Right cardiac atrium (tissue), 5 donors: ENCODE results near the gene CLEC16A. TPM values are rescaled to one million over a fixed set of nuclear protein-coding genes. Genes with fewer than 3 reads are reported as not detected.

Experiments used
- ATAC-seq, 2 donors: fragments of 200-7000 bp; cut with Tn5 transposase; one replicate each; pipeline versions ENCODE4 v1.8.0 to v1.9.1; 2020; ENCODE audit warnings: moderate library complexity in 2 of 2, mild to moderate bottlenecking in 1 of 2
- DNase-seq, 3 donors: peaks; one replicate each; pipeline ENCODE4 v3.0.0-alpha.2; 2020
- H3K27ac ChIP-seq: one replicate; pipeline ENCODE4 v1.5.1; 2013; ENCODE audit warnings: mild to moderate bottlenecking, low read length, control low read depth, moderate library complexity
- H3K27me3 ChIP-seq: one replicate; pipeline ENCODE4 v1.6.1; 2013; ENCODE audit not compliant: control insufficient read depth, insufficient read depth
- H3K4me1 ChIP-seq: one replicate; pipeline ENCODE4 v1.6.1; 2013; ENCODE audit warnings: low read length; ENCODE audit not compliant: control insufficient read depth, insufficient read depth
- H3K4me3 ChIP-seq: one replicate; pipeline ENCODE4 v1.5.1; 2013; ENCODE audit warnings: low read length, control low read depth
- H3K9me3 ChIP-seq: one replicate; pipeline ENCODE4 v1.6.1; 2013; ENCODE audit warnings: low read length; ENCODE audit not compliant: control insufficient read depth
- WGBS: extraction: QIAGEN DNeasy Blood & Tissue Kit; methylation state at CpG from one replicate; pipeline ENCODE4 v1.1.7; 2013; 5-methylcytosine and 5-hydroxymethylcytosine counted together
- intact Hi-C, 4 donors: fragments of 100-400 bp; cut with DNase I; formaldehyde crosslinking; loops; one replicate each; pipeline versions ENCODE4 v1.11.0 to v1.14.0; 2022 to 2023
- long read RNA-seq, 4 donors: library from polyadenylated mRNA; unstranded; transcript quantifications; one replicate each; pipeline ENCODE4 v2.0.0, GENCODE V29; 2020 to 2021
- polyA plus RNA-seq: library from polyadenylated mRNA; stranded (reverse); fragments of 200-250 nt; gene quantifications from one replicate; pipeline ENCODE4 v1.2.3, GENCODE V29; 2013
- total RNA-seq, 4 donors: library from RNA; stranded (reverse); fragmentation: NEBNext Ultra II Directional; extraction: Animal tissue kit (Norgen Biotek cat#: 25700); gene quantifications; one replicate each; pipeline ENCODE4 v1.2.1, GENCODE V29; 2021
- donor health status: healthy with polysubstance abuse.
- donor health status: DM: no; HTN: yes; CAD: no.
- donor health status: DM: no; HTN: no; CAD: no.
- donor health status: DM: no; HTN: yes; CAD: no; lungs with severe emphysema.
- donor health status: DM: yes; HTN: yes; CAD: no.

The CLEC16A gene
- total RNA-seq (10 to 100 TPM; 24.0 to 31.5 (median 30.4) TPM), polyA plus RNA-seq (14.9 TPM)
- long read RNA-seq, donor 1, partial matches to known transcripts = 21 of 26 reads
- long read RNA-seq, donor 1, other reads (novel, unspliced or antisense) = 5 of 26 reads
- long read RNA-seq, donor 2, partial matches to known transcripts = 20 of 21 reads
- long read RNA-seq, donor 2, other reads (novel, unspliced or antisense) = 1 of 21 reads
- long read RNA-seq, donor 3, partial matches to known transcripts = 22 of 53 reads
- long read RNA-seq, donor 3, other reads (novel, unspliced or antisense) = 29 of 53 reads
- long read RNA-seq, donor 4, partial matches to known transcripts = 4 of 14 reads
- long read RNA-seq, donor 4, other reads (novel, unspliced or antisense) = 10 of 14 reads

- intact Hi-C loops = no loop called here
- WGBS = under 1% methylated on average over 86 of the region's 86 CpGs
These were observed at the start of gene CLEC16A for GRCh38 chr16:10944249-10945064. TSS of gene CLEC16A (plus strand) at chr16:10944564. CDS start at chr16:10944718, 154 bp downstream.

GRCh38 chr16:10895053-10895946 is 49.1 kb upstream of the CLEC16A start:
- DNase-seq (peak; percentile 54 to 85 (median 77)), ATAC-seq (peak; percentile 51 to 61)
- no peak overlapping the region for H3K27ac ChIP-seq
- H3K4me1 ChIP-seq = no peaks in the 10 kb centered on the region
- H3K27me3 ChIP-seq = no peaks in the 10 kb centered on the region
- H3K9me3 ChIP-seq = no peaks in the 10 kb centered on the region
- 42% methylated on average over 17 of the region's 17 CpGs for WGBS
- H3K4me3 ChIP-seq = no peak overlapping the region
- intact Hi-C loops = no loop called here

More at GRCh38 chr16:10944249-10945064, at the start of gene CLEC16A:
- ATAC-seq (peak; percentile 90 to 92), DNase-seq (peak; percentile 99)
- Histone ChIP-seq H3K4me3 (peak within 1 kb of the TSS; percentile 61), H3K27me3 (no peaks in the 10 kb centered on the region), H3K9me3 (no peaks in the 10 kb centered on the region), H3K27ac (peak within 1 kb of the TSS; percentile 25), H3K4me1 (peaks cover 9% of the 10 kb centered on the region)

GRCh38 chr16:10896165-10896564 is 48.2 kb upstream of the CLEC16A start:
- 68% methylated on average over 3 of the region's 3 CpGs for WGBS
- no peaks in the 10 kb centered on the region for H3K9me3 ChIP-seq
- DNase-seq = no peak
- H3K27me3 ChIP-seq = no peaks in the 10 kb centered on the region
- H3K4me3 ChIP-seq = no peak overlapping the region
- intact Hi-C loops = no loop called here
- H3K27ac ChIP-seq = no peak overlapping the region
- no peaks in the 10 kb centered on the region for H3K4me1 ChIP-seq
- no peak for ATAC-seq

- ATAC-seq (no peak), DNase-seq (no peak)
- Histone ChIP-seq H3K27ac (peak overlapping the region; percentile 24), H3K27me3 (no peaks in the 10 kb centered on the region), H3K4me1 (no peaks in the 10 kb centered on the region), H3K4me3 (no peak overlapping the region), H3K9me3 (no peaks in the 10 kb centered on the region)
- intact Hi-C loops = no loop called here
- WGBS = 91% methylated on average over 2 of the region's 2 CpGs
These were observed 47.6 kb upstream of the CLEC16A start for GRCh38 chr16:10896723-10897122.

- H3K27ac ChIP-seq = no peak overlapping the region
- H3K9me3 ChIP-seq = no peaks in the 10 kb centered on the region
- no peaks in the 10 kb centered on the region for H3K4me1 ChIP-seq
- no peak for ATAC-seq
- 70% methylated on average over 5 of the region's 5 CpGs for WGBS
- intact Hi-C loops = no loop called here
- no peaks in the 10 kb centered on the region for H3K27me3 ChIP-seq
- no peak for DNase-seq
- no peak overlapping the region for H3K4me3 ChIP-seq
These were observed 47.2 kb upstream of the CLEC16A start for GRCh38 chr16:10897134-10897533.

- intact Hi-C loops = no loop called here
- Histone ChIP-seq H3K4me1 (no peaks in the 10 kb centered on the region), H3K9me3 (no peaks in the 10 kb centered on the region), H3K27me3 (no peaks in the 10 kb centered on the region), H3K27ac (no peak overlapping the region), H3K4me3 (no peak overlapping the region)
- ATAC-seq (no peak), DNase-seq (no peak)
- WGBS = 94% methylated on average over 1 of the region's 1 CpG
These were observed 41.4 kb upstream of the CLEC16A start for GRCh38 chr16:10902999-10903398.

- Histone ChIP-seq H3K4me1 (no peaks in the 10 kb centered on the region), H3K27ac (no peak overlapping the region), H3K9me3 (no peaks in the 10 kb centered on the region), H3K27me3 (no peaks in the 10 kb centered on the region), H3K4me3 (no peak overlapping the region)
- intact Hi-C loops = no loop called here
- peak in 1 of 2 donors; percentile 12 for ATAC-seq
- DNase-seq = peak in 1 of 3 donors; percentile 50
- WGBS = 89% methylated on average over 19 of the region's 19 CpGs
These were observed 37.9 kb upstream of the CLEC16A start for GRCh38 chr16:10906482-10906881.

GRCh38 chr16:10906914-10907756 is 37.2 kb upstream of the CLEC16A start:
- Histone ChIP-seq H3K27me3 (no peaks in the 10 kb centered on the region), H3K4me3 (no peak overlapping the region), H3K9me3 (no peaks in the 10 kb centered on the region), H3K27ac (no peak overlapping the region), H3K4me1 (no peaks in the 10 kb centered on the region)
- ATAC-seq (peak; percentile 49 to 59), DNase-seq (peak in 2 of 3 donors; percentile 69 to 70)
- WGBS = 75% methylated on average over 46 of the region's 46 CpGs
- intact Hi-C loops = no loop called here

GRCh38 chr16:10907757-10908045 is 36.7 kb upstream of the CLEC16A start:
- Histone ChIP-seq H3K27ac (no peak overlapping the region), H3K4me3 (no peak overlapping the region), H3K9me3 (no peaks in the 10 kb centered on the region), H3K4me1 (no peaks in the 10 kb centered on the region), H3K27me3 (no peaks in the 10 kb centered on the region)
- 91% methylated on average over 21 of the region's 21 CpGs for WGBS
- ATAC-seq (no peak), DNase-seq (no peak)
- intact Hi-C loops = no loop called here

- Histone ChIP-seq H3K9me3 (no peaks in the 10 kb centered on the region), H3K27ac (no peak overlapping the region), H3K4me1 (no peaks in the 10 kb centered on the region), H3K27me3 (no peaks in the 10 kb centered on the region), H3K4me3 (no peak overlapping the region)
- ATAC-seq (no peak), DNase-seq (no peak)
- intact Hi-C loops = loop anchor here in 3 of 4 donors (10.0 kb wide), 3 partner anchors 76 to 396 kb away; no protein-coding TSS in a partner anchor
These were observed 33.1 kb upstream of the CLEC16A start for GRCh38 chr16:10911267-10911666.
